GM18498 (cell line): Measurements from ENCODE around the gene CEP128.
A peak's percentile ranks its signal among the peaks of the same experiment; 100 is the strongest.

Experiments
- ATAC-seq: cut with Tn5 transposase; IDR thresholded peaks from one replicate; pipeline ENCODE4 v1.9.1; 2021; ENCODE audit warnings: mild to moderate bottlenecking, moderate library complexity; ENCODE audit not compliant: unreplicated experiment

CEP128 gene

GRCh38 chr14:80494769-80495168 is 446.8 kb downstream of the CEP128 start:
- no peak for ATAC-seq

DNA sequence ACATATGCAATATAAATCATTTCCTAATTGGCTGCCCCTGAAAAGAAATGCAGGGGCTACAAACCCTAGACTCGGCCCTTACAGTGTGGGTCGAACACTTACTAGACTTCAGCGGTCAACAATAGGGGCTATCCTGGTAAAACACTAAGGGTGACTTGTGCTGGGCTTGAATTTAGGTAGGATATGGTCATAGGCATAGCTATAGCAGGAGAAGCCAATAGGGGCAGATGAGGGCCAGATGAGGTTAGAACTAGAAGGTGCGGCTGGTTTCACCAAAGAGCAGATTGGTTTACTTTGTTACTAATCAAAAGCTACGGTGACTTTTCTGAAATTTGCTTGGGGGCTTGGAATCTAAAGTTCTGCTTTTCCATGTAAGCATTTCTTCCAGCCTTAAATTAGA is 447.9 kb downstream of the CEP128 start:
- ATAC-seq: no peak

DNA sequence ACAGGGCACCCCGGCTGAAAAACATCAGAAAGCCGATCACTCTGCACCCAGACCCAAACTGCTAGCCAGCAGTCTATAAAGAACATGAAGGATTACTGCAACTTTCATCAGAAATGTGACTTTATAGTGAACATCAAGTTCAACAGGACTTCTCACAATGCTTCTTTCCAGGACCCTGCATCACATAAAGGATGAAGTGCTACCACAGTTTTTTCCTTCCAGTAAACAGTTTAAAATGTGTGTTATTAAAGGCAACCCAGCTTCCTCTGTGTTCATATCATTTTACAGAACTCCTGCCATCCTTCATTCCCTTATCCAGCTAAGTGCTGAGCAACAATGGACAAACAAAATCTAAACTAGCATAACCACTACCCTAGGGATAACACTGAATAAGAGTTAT is 449.9 kb downstream of the CEP128 start:
- peak; percentile 27 for ATAC-seq

GRCh38 chr14:80491131-80491530 is 450.4 kb downstream of the CEP128 start:
- peak; percentile 76 for ATAC-seq

- no peak for ATAC-seq
These were observed 452.0 kb downstream of the CEP128 start for GRCh38 chr14:80489513-80489912.

- ATAC-seq: no peak
These were observed 455.8 kb downstream of the CEP128 start for GRCh38 chr14:80485764-80486163.

- no peak for ATAC-seq
These were observed 458.2 kb downstream of the CEP128 start for GRCh38 chr14:80483331-80483730.

- ATAC-seq: no peak
These were observed 464.0 kb downstream of the CEP128 start for GRCh38 chr14:80477388-80478160.

- ATAC-seq: no peak
These were observed 466.5 kb downstream of the CEP128 start for GRCh38 chr14:80475074-80475473.

DNA sequence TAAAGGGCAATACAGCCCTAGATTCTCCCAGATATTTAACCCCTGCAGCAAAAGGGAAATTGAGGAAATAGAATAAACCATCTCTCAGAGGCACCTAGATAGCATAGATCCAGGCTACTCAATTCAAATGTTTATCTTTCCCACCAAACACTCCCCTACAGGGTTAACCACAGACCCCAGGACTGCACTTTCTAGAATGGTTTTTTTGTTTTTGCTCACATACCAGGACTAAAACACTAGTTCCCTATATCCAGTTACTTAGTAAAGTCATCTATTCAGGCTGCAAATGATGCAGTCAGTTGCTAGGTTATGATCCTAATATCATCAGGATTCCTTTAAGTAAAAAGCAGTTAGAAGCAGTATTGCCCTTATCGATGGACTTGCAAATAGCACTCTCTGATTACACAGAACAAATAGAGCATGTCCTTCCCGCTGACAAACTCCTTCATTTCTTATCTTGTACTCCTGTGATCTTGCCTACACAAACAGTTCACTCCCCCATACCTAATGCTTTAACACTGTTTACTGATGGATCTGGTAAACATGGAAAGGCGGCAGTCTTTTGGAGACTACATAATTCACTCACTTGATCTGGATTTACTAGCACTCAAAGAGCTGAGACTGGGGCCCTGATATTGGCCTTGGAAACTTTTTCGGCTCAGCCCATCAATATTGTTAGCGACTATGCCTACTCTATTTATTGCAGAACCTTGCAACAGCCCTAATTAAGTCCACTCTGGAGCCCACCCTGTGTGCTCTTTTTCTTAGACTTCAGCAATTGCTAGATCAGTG is 473.0 kb downstream of the CEP128 start:
- no peak for ATAC-seq

- ATAC-seq: no peak
These were observed 475.9 kb downstream of the CEP128 start for GRCh38 chr14:80465546-80466220.

GRCh38 chr14:80464531-80465149 is 476.9 kb downstream of the CEP128 start:
- no peak for ATAC-seq

DNA sequence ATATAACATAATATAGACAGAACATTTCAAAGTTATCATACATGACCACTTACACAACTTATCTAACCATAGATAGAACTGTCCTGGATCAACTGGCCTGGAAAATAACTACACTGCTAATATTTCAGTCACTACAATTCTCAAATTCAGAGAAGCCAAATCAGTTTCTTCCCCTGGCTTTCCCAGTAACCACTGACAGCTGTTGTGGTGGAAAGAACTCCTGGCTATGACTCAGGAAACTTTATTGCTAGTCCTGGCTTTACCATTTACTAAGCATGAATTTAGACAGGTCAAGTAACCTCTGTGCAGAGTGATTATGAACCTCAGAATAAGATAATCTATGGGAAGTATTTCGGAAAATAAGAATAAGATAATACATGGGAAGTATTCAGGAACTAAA is 485.3 kb downstream of the CEP128 start:
- no peak for ATAC-seq

DNA sequence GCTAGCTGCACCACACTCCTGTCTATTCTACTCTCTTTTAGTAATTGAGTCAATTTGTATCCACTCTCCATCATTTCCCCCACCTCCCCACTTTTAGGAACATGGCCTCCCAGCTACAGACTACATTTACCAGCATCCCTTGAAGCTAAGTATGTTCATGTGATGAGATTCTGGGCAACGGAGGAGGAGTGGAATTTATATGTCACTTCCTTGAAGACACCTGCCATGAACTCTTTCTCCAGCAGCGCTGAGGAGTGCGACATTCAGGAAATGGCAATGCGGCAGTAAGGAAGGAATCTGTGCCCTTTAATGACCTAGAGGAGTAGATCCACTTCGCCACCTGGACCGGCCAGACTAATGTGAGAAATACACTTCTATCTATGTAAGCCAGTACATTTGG is 486.5 kb downstream of the CEP128 start:
- ATAC-seq: no peak

DNA sequence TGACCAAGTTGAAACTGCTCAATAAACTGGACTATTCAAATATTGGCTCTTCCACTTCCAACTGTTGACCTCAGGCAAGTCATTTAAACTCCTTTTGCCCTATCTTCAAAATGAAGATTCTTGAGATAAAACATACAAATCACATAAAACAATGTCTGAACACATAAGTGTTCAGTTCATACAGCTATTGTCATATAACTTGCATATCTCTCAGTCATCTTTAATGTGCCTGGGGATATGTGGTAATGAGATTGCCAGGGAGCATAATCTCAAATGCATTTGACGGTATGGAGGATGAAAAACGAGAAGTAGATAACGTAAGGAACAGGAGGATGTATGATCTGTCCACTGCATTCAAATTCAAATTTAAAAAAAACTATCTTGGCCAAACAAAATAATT is 493.3 kb downstream of the CEP128 start:
- no peak for ATAC-seq

- ATAC-seq: no peak
These were observed 494.1 kb downstream of the CEP128 start for GRCh38 chr14:80447392-80447791.
